Measurements from ENCODE around the gene HERPUD1. TPM values are rescaled to one million over a fixed set of nuclear protein-coding genes. Genes with fewer than 3 reads are reported as not detected.

The HERPUD1 gene
- polyA plus RNA-seq (2012; ENCODE audit: insufficient read length, low read depth): 93.9 TPM

GRCh38 chr16:56931892-56932720 lies at the start of gene HERPUD1:
TSS of gene HERPUD1 (plus strand) at chr16:56932142. CDS start at chr16:56932245, 103 bp downstream.
- TF ChIP-seq SIN3A (IDR thresholded peaks at IDR 0.05; ENCODE audit: borderline replicate concordance, insufficient read depth, low read length): no peak
- 0 out of 4 replicates have a peak, but pooled peaks of 1 of the 2 experiments have one; percentile 17 for TF ChIP-seq REST (IDR thresholded peaks at IDR 0.05; ENCODE audit: insufficient read depth in 1 of 2, low read depth in 2 of 2, low read length in 2 of 2)
- peak; percentile 84 for TF ChIP-seq FOXP2 (optimal IDR thresholded peaks at IDR 0.05; ENCODE audit: borderline replicate concordance, extremely low read depth, extremely low read length, insufficient read depth)
- peak; percentile 68; the same call in 1 of the 2 replicates for TF ChIP-seq TAF1 (IDR thresholded peaks at IDR 0.05; ENCODE audit: borderline replicate concordance, insufficient read depth, low read length)
- peak; percentile 98 for TF ChIP-seq POLR2AphosphoS5 (IDR thresholded peaks at IDR 0.05; ENCODE audit: low read depth, low read length)

- TF ChIP-seq POLR2AphosphoS5 (IDR thresholded peaks at IDR 0.05; ENCODE audit: low read depth, low read length): no peak
- no peak for TF ChIP-seq FOXP2 (optimal IDR thresholded peaks at IDR 0.05; ENCODE audit: borderline replicate concordance, extremely low read depth, extremely low read length, insufficient read depth)
- TF ChIP-seq TAF1 (IDR thresholded peaks at IDR 0.05; ENCODE audit: borderline replicate concordance, insufficient read depth, low read length): no peak
- TF ChIP-seq SIN3A (IDR thresholded peaks at IDR 0.05; ENCODE audit: borderline replicate concordance, insufficient read depth, low read length): no peak
Measured at GRCh38 chr16:56883586-56883985, 48.4 kb upstream of the HERPUD1 start.

- no peak for TF ChIP-seq REST (IDR thresholded peaks at IDR 0.05; ENCODE audit: insufficient read depth in 1 of 2, low read depth in 2 of 2, low read length in 2 of 2)
- no peak for TF ChIP-seq POLR2AphosphoS5 (IDR thresholded peaks at IDR 0.05; ENCODE audit: low read depth, low read length)
- TF ChIP-seq TAF1 (IDR thresholded peaks at IDR 0.05; ENCODE audit: borderline replicate concordance, insufficient read depth, low read length): no peak
Measured at GRCh38 chr16:56884026-56884582, 47.8 kb upstream of the HERPUD1 start.

GRCh38 chr16:56885446-56886162 lies 46.3 kb upstream of the HERPUD1 start:
- TF ChIP-seq REST (IDR thresholded peaks at IDR 0.05; ENCODE audit: insufficient read depth in 1 of 2, low read depth in 2 of 2, low read length in 2 of 2) (no peak), SIN3A (IDR thresholded peaks at IDR 0.05; ENCODE audit: borderline replicate concordance, insufficient read depth, low read length) (no peak), TAF1 (IDR thresholded peaks at IDR 0.05; ENCODE audit: borderline replicate concordance, insufficient read depth, low read length) (no peak)

GRCh38 chr16:56886296-56886695 lies 45.6 kb upstream of the HERPUD1 start:
- TF ChIP-seq REST (IDR thresholded peaks at IDR 0.05; ENCODE audit: insufficient read depth in 1 of 2, low read depth in 2 of 2, low read length in 2 of 2) (no peak), TAF1 (IDR thresholded peaks at IDR 0.05; ENCODE audit: borderline replicate concordance, insufficient read depth, low read length) (no peak), POLR2AphosphoS5 (IDR thresholded peaks at IDR 0.05; ENCODE audit: low read depth, low read length) (no peak), SIN3A (IDR thresholded peaks at IDR 0.05; ENCODE audit: borderline replicate concordance, insufficient read depth, low read length) (no peak), FOXP2 (optimal IDR thresholded peaks at IDR 0.05; ENCODE audit: borderline replicate concordance, extremely low read depth, extremely low read length, insufficient read depth) (no peak)

Measured in PFSK-1 (cell line).